HG02885 (cell line): ENCODE results near the gene SOAT2.
"Not testable (repeated sequence)": the region's sequence is repeated elsewhere in the genome, so short reads cannot be mapped to it uniquely, and the experiment has no call there.

Experiments used
- ATAC-seq: cut with Tn5 transposase; IDR thresholded peaks from one replicate; pipeline ENCODE4 v1.9.1; 2021; ENCODE audit warnings: mild to moderate bottlenecking; ENCODE audit not compliant: unreplicated experiment, poor library complexity

Gene SOAT2

DNA sequence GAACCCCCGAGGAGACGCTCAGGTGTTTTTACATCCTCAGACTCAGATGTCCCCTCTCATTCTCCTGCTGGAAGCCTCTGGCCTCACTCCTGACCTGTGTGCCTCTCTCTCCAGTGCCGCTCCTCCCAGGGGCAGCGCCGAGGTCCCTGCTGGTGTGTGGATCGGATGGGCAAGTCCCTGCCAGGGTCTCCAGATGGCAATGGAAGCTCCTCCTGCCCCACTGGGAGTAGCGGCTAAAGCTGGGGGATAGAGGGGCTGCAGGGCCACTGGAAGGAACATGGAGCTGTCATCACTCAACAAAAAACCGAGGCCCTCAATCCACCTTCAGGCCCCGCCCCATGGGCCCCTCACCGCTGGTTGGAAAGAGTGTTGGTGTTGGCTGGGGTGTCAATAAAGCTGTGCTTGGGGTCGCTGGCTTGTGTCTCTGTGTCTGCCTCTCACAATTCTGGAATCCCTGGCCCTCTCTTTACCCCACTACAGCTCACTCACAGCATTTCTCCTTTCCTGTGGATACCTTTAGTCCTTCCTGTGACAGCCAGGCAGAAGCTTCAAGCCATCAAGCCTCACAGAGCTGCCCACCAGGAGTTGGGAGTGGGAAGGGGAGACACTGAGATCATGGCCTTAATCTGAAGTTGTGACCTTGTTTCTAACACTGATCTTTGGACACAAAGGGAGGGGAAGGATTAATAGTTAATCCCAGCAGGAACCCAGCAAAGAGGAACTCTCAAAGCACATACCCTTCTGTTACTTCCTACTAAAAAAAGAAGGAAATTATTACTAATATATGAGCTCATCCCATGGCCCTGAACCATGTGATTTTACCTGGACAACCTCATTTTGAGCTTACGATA, 1.1 kb upstream of the SOAT2 start:
- no peak for ATAC-seq

DNA sequence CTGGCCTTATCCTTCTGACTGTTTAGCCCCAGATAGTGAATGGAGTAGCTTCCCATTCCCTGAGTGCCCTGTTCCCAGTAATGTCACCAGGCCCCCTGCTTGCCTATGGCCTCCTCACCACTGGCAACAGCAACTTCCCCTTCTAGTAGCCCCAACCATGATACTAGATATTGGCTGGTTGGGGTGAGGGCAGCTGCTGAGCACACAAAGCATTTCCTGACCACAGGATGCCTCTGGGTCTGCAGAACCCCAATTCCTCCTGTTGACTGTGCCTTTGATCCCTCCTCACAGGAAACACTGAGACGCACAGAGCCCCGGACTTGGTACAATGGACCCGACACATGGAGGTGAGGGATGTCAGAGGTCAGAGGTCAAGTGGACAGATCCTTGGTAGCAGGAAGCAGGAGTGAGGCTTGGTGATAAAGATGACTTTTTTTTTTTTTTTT, 597 bp downstream of the SOAT2 start:
- no peak for ATAC-seq

- ATAC-seq = no peak
These were observed 2.0 kb downstream of the SOAT2 start for GRCh38 chr12:53105256-53105655.

- ATAC-seq = no peak
These were observed 2.6 kb downstream of the SOAT2 start for GRCh38 chr12:53105712-53106439.

- no peak for ATAC-seq
These were observed 3.8 kb downstream of the SOAT2 start for GRCh38 chr12:53107122-53107521.

DNA sequence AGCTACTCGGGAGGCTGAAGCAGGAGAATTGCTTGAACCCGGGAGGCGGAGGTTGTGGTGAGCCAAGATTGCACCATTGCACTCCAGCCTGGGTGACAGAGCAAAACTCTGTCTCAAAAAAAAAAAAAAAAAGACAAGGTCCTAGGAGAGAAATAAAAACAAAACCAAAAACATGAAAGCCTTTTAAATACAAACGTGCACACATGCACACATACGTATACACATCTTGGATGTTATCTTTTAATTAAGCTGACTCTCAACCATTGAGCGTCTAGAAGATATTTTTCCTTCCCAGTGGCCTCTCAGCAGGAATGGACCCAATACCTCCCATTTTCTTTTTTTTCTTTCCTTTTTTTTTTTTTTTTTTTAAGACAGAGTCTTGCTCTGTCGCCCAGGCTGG, 9.1 kb downstream of the SOAT2 start:
- ATAC-seq = not testable (repeated sequence)

GRCh38 chr12:53113136-53113705, 9.9 kb downstream of the SOAT2 start:
- no peak for ATAC-seq

DNA sequence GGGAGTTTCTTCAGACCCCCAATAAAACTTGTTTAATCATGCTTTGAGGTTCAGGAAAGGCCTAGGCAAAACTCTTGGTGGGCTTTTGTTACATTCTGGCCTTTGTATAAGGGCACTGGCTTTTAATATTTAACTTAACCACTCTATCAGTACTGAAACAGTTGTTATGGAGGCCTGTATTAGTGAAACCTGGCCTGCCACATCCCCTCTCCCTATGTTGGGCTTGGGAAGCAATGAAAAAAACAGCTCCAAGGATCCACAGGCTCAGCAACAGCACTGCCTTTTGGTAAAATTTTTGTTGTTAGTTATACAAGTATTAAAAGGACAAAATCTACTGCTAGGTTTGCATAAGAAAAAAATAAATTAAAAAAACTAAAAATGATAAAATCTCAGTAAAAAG, 10.7 kb downstream of the SOAT2 start:
- ATAC-seq = no peak

DNA sequence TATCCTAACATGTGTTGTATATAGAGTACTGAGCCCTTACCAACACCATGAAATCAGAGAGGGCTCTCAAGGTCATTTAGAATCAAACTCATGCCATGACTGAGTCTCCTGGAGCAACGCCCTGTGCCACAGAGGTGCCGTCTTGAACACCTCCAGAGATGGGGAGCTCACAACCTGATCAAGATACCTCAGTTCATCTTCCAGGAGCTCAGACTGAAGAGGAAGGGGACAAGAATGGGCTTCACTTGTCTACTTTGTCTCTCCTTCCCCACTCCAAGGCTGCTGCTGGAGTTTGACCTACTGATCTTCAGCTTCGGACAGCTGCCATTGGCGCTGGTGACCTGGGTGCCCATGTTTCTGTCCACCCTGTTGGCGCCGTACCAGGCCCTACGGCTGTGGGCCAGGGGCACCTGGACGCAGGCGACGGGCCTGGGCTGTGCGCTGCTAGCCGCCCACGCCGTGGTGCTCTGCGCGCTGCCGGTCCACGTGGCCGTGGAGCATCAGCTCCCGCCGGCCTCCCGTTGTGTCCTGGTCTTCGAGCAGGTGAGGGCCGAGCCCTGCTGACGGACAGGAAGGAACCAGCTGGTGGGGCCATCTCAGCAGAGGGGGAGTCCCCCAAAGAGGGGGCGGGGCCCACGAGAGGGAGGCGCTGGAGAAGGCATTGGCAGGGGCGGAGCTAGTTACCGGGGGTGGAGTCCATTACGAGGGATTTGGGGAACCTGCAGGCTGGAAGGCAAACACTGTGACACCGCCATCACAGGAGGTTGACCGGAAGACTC, 12.0 kb downstream of the SOAT2 start:
- no peak for ATAC-seq

DNA sequence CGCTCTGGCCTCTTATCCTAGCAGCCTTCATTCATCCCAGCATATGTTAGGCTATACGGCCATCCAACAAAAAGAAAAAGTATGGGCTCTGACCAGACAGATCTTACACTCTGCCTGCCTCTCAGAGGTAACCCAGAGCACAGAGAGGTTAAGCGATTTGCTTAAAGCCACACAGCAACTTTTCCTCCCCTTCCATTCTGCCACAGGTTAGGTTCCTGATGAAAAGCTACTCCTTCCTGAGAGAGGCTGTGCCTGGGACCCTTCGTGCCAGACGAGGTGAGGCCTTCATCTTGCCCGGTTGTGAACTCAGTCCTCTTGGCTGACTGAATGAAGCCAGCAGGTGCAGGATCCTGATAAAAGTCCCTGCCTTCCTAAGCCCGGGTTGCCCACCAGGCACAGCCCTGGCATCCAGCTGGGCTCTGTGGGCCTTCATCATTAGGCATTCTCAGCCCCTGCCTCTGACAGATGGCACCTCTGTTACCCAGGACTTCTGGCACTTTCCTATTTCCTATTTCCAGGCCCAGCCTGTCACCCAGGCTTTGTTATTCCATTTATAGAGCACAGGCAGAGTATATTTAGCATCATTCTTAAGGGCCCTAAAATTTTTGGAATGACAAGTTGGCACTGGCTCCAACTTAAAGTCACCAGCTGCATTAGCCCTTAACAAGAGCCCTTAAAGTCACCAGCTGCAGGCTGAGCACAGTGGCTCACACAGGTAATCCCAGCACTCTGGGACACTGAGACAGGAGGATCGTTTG, 12.8 kb downstream of the SOAT2 start:
- ATAC-seq = no peak

- ATAC-seq = no peak
These were observed 15.5 kb downstream of the SOAT2 start for GRCh38 chr12:53118751-53119300.

GRCh38 chr12:53120685-53121525, 17.6 kb downstream of the SOAT2 start:
- no peak for ATAC-seq

- ATAC-seq = no peak
These were observed 19.7 kb downstream of the SOAT2 start for GRCh38 chr12:53122961-53123468.

DNA sequence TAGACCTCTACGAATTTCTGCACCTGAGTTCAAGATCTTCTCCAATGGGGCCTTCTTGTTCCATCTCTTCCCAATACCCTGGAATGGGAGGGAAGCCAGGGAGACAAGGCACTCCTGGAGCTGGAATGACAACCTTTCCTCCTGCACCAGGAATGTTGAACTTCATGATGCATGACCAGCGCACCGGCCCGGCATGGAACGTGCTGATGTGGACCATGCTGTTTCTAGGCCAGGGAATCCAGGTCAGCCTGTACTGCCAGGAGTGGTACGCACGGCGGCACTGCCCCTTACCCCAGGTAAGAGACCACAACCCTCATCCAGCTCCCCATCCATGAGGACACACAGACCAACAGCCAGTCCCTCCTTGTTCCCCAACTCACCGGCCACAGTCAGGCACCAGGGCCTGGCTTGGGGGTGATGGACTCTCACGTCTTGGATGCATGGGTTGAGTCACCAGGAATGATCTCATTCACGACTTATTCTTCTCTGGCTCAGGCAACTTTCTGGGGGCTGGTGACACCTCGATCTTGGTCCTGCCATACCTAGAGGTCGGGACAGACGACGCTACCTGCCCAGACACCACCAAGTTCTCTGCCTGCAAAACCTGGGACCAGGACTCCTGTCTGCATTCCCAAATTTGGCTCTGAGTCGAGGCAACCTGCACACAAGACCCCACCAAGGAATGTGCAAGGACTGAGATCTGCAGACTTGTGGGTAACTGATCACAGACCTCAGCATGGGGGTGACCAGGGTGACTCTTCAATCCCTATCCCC, 20.5 kb downstream of the SOAT2 start:
- ATAC-seq = no peak

GRCh38 chr12:53124352-53124723, 21.1 kb downstream of the SOAT2 start:
- no peak for ATAC-seq

DNA sequence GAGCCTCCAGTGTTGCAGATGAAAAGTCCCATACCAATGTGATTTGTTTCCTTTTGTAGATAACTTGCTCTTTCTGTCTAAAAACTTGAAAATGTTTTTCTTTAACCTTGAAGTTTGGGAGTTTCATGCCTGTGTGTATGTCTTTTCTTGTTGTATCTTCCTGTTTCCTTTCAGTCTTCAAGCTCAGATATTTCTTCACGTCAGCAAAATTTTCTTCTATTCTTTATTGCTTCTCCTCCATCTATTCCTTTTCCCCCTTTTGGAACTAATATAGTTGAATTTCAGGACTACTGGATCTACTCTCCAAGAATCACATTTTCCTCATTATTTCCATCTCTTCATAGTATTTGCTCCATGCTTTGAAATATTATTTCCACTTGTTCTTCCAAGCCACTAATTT, 23.9 kb downstream of the SOAT2 start:
- ATAC-seq = no peak

DNA sequence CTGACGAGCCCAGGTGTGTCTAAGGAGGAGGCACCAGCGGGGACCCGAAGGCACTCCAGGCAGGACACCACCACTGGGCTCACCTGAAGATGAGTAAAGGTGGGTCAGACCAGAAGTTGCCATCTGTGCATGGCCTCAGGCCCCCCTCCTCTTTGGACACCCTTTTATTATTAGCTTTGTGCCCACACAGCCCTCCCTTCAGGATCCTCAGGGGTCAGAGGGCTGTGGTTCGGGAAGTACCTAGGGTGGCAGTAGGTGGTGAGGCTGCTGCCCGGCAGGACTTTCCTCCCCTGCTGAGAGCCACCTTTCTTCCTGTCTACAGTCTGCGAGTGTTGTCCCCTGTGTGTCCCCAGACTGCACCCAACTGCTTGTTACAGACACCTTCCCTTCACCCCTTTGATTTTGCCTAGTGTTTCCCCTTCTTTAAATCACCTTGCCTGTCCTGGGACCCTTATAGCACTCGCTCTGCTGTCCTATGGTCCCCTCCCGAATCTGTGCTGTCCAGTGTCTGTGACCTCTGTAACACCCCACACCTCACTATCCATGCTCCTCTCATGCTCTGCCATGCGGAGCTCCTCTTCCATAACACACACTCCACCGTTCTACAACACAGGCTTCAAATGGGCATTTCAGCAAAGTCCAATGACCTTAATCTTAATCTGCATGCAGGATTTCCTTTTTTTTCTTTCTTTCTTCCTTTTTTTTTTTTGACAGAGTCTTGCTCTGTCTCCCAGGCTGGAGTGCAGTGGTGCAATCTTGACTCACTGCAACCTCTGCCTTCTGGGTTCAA, 25.7 kb downstream of the SOAT2 start:
- ATAC-seq = no peak
